ENCODE results near the gene ERI2.
"Not testable (repeated sequence)": the region's sequence is repeated elsewhere in the genome, so short reads cannot be mapped to it uniquely, and the experiment has no call there.

ERI2 gene

GRCh38 chr16:20818929-20819585 lies 12.8 kb upstream of the ERI2 start:
- DNase-seq, result no peak

DNA sequence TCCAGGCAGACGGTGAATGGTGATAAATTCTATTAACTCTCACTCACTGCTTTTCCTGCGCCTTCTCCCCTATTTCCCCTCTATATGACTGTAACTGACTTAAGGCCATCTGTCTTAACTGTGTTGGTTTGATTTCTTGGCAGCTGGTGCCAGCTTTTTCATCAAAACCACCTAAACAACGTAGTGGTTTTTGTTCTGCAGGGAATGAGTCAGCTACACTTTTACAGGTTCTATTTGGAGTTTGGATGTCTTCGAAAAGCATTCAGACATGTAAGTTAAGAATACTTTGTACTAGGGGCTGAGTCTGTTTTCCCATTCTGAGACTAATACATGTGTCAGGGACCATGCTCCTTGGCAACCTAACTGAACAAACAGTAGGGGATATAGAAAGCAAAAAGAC lies 8.5 kb upstream of the ERI2 start:
- no peak for DNase-seq

DNA sequence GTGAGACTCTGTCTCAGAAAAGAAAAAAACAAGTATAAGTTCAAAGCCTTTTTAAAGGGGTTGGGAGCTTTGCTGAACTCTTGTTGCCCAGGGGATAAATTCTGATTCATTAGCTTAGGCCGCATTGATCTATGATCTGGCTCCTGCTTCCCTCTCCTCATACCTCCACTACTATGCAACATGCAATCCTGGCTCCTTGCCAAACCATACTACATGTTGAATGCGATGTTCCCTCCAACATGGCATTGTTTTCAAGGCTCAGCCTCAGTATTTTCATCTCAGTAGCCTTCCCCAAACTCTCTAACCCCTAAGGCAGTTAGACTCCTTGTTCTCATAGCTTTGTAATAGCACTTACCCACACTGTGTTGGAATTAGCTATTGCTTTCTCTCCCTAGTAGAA lies 6.2 kb upstream of the ERI2 start:
- DNase-seq, result no peak

GRCh38 chr16:20811889-20812439 lies 5.7 kb upstream of the ERI2 start:
- no peak for DNase-seq

- DNase-seq, result no peak
These were observed 1.6 kb upstream of the ERI2 start for GRCh38 chr16:20807862-20808261.

GRCh38 chr16:20805684-20806167 lies 546 bp downstream of the ERI2 start:
- not testable (repeated sequence) for DNase-seq

DNA sequence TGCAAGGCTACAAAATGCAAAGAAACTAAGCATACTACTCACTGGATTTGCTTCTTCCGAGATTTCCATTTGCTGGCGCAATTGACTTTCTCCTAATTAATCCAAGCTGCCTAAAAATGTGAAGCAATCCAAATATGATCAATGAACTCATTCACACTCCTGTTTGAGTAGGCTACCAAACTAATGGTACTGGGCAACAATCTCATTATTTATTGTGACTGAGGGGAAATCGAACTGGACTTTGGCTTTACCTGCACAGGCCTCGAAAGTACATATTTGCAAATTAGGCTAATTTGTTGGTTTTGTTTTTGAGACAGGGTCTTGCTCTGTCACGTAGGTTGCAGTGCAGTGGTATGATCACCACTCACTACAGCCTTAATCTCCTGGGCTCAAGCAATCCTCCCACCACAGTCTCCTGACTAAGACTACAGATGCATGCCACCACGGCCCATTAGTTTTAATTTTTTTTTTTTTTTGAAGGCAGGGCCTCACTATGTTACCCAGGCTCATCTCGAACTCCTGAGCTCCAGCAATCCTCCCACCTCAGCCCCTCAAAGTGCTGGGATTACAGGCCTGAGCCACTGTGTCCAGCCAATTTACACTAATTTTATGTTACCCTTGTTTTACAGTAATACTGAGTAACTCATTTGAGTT lies 2.6 kb downstream of the ERI2 start:
- DNase-seq, result no peak

- no peak for DNase-seq
These were observed 3.1 kb downstream of the ERI2 start for GRCh38 chr16:20803192-20803560.

- no peak for DNase-seq
These were observed 5.0 kb downstream of the ERI2 start for GRCh38 chr16:20801278-20801677.

GRCh38 chr16:20799599-20799998 lies 6.7 kb downstream of the ERI2 start:
- DNase-seq, result peak; percentile 54

GRCh38 chr16:20798364-20798763 lies 7.9 kb downstream of the ERI2 start:
- DNase-seq, result no peak

GRCh38 chr16:20791923-20792612 lies 14.2 kb downstream of the ERI2 start:
- no peak for DNase-seq

- no peak for DNase-seq
These were observed 17.1 kb downstream of the ERI2 start for GRCh38 chr16:20789130-20789529.

DNA sequence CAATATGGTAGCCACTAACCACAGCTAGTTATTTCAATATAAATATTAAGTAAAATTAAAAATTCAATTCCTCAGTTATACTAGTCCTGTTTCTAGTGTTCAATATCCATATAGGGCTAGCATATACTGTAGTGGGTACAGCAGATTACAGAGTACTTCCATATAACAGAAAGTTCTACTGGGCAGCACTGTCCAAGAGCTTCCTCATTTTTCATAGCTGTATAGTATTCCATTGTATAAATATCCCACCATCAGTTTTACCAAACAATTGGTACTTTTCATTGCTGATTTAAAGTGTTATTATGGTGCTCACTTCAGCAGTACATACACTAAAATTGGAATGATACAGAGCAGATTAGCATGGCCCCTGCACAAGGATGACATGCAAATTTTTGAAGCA lies 22.1 kb downstream of the ERI2 start:
- no peak for DNase-seq

- peak; percentile 14 for DNase-seq
These were observed 23.8 kb downstream of the ERI2 start for GRCh38 chr16:20782470-20782869.

GRCh38 chr16:20781697-20782096 lies 24.6 kb downstream of the ERI2 start:
- peak; percentile 26 for DNase-seq

- peak; percentile 66 for DNase-seq
These were observed 31.4 kb downstream of the ERI2 start for GRCh38 chr16:20774703-20775362.

- no peak for DNase-seq
These were observed 32.6 kb downstream of the ERI2 start for GRCh38 chr16:20773679-20774078.

DNA sequence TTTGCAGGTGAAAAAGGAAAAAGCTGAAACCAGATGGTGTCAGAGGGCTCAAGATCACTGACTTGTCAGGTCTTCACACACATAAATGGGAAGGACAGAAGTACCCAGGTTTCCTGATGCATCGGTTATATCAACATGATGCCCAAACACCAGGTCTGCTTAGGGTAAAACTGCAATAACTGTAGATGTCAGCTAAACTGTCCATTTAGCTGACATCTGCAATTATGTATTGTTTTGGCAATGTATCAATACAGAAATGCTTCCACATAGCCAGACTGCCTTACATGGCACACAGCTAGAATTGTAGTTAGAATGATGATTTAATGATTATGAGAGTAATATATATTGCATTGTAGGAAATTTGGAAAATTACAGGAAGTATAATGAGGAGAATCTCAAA lies 37.5 kb downstream of the ERI2 start:
- no peak for DNase-seq

GRCh38 chr16:20768121-20768520 lies 38.2 kb downstream of the ERI2 start:
- no peak for DNase-seq

- DNase-seq, result no peak
These were observed 38.7 kb downstream of the ERI2 start for GRCh38 chr16:20767577-20767976.

GRCh38 chr16:20766294-20766693 lies 40.0 kb downstream of the ERI2 start:
- no peak for DNase-seq

- DNase-seq, result no peak
These were observed 40.5 kb downstream of the ERI2 start for GRCh38 chr16:20765732-20766131.
